Gastroesophageal sphincter (tissue), 3 donors: ENCODE results near the gene RBM18.

ENCODE experiments used
- CTCF ChIP-seq, 4 experiments: fragments of 200-600 bp in 2 of 4; fragments of 450-650 bp in 2 of 4; sonication (generic) in 1 of 4; IDR thresholded peaks; one replicate each; pipeline ENCODE4 v1.5.1; 2017 to 2019; ENCODE audit warnings: antibody characterized with exemption in 4 of 4, mild to moderate bottlenecking in 2 of 4, moderate library complexity in 2 of 4
- EP300 ChIP-seq: sonication (generic); formaldehyde crosslinking; IDR thresholded peaks from one replicate; pipeline ENCODE4 v1.6.1; 2017; ENCODE audit warnings: antibody characterized with exemption, mild to moderate bottlenecking
- POLR2A ChIP-seq, 2 donors: fragments of 450-650 bp; IDR thresholded peaks; one replicate each; pipeline ENCODE4 v1.6.1; 2017; ENCODE audit warnings: antibody characterized with exemption in 2 of 2, mild to moderate bottlenecking in 2 of 2, moderate library complexity in 1 of 2
- POLR2AphosphoS5 ChIP-seq: sonication (generic); formaldehyde crosslinking; IDR thresholded peaks from one replicate; pipeline ENCODE4 v1.6.1; 2017; ENCODE audit warnings: antibody characterized with exemption

GRCh38 chr9:122205176-122205575 is 59.5 kb downstream of the RBM18 start:
- TF ChIP-seq POLR2AphosphoS5 (no peak), CTCF (IDR thresholded peaks at IDR 0.05) (no peak), EP300 (no peak), POLR2A (IDR thresholded peaks at IDR 0.05) (no peak)
